HUES6 (cell line): ENCODE measurements around the gene KCNK15.

ENCODE experiments used
- H3K27ac ChIP-seq: 2 replicates; pipeline ENCODE4 v1.7.0; 2013; ENCODE audit warnings: low read depth, mild to moderate bottlenecking, low read length, inconsistent platforms
- H3K27me3 ChIP-seq: 2 replicates; pipeline ENCODE4 v1.6.1; 2013; ENCODE audit warnings: low read length; ENCODE audit not compliant: control insufficient read depth, insufficient read depth
- H3K36me3 ChIP-seq: 2 replicates; pipeline ENCODE4 v1.6.1; 2013; ENCODE audit warnings: low read length; ENCODE audit not compliant: control insufficient read depth, insufficient read depth
- H3K4me1 ChIP-seq: 2 replicates; pipeline ENCODE4 v1.6.1; 2013; ENCODE audit warnings: low read length; ENCODE audit not compliant: control insufficient read depth, insufficient read depth
- H3K4me3 ChIP-seq: 2 replicates; pipeline ENCODE4 v1.5.1; 2013; ENCODE audit warnings: low read depth, low read length
- H3K9ac ChIP-seq: one replicate; pipeline ENCODE4 v1.6.1; 2013; ENCODE audit warnings: mild to moderate bottlenecking, low read length
- H3K9me3 ChIP-seq: 2 replicates; pipeline ENCODE4 v1.6.1; 2013; ENCODE audit warnings: low read depth, low read length; ENCODE audit not compliant: control insufficient read depth, insufficient read depth

The KCNK15 gene

DNA sequence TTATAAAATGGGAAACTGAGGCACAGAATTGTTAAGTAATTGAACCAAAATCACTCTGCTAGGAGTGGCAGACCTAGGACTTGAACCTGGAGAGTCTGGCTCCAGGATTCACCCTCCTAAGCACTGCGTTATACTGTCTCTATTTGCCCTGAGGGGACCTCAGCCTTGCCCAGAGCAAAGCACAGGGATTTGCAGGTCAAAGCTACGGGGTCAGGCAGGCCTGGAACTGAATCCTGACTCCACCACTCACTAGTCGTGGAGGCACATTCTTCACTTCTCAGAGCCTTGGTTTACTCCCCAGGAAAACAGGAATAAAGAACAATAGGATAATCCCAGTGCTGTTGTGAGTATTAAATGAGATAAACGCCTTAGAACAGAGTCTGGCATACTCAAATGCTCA is 19.4 kb downstream of the KCNK15 start:
- no peak overlapping the region for H3K4me3 ChIP-seq
- H3K9ac ChIP-seq: no peak overlapping the region
- no peaks in the 10 kb centered on the region for H3K27me3 ChIP-seq
- 0 out of 2 replicates have a peak, but pooled peaks cover 3% of the 10 kb centered on the region for H3K4me1 ChIP-seq
- no peaks in the 10 kb centered on the region for H3K36me3 ChIP-seq
- H3K9me3 ChIP-seq: no peaks in the 10 kb centered on the region
- no peak overlapping the region for H3K27ac ChIP-seq

DNA sequence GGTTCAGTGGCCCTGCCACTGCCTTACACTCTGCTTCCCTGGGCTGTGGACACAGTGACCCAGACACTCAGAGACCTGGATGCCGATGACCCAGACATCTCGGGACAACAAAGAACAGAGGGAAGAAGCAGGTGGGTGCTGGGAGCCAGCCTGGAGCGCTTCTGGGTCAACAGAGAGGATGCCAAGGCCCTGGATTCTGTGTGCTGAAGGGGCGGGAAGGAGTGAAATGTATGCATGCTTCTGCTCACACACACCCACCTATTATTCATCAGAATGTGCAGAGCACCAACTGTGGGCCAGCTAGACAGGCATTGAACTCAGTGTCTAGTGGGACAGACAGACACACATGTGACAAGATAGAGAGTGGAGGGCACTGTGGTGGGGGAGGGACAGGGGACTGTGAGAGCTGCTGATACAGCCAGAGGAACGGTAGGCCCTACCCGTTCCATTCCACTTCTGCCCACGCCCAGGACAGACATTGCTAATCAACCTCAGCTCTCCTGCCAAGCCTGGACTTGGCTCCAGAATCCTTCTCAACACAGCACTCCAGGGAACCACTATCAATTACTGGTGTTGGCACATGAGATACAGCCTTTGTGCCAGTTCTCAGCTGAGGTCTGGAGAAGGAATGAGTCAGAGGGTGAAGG is 20.2 kb downstream of the KCNK15 start:
- Histone ChIP-seq H3K36me3 (no peaks in the 10 kb centered on the region), H3K9me3 (no peaks in the 10 kb centered on the region), H3K27ac (no peak overlapping the region), H3K9ac (no peak overlapping the region), H3K4me3 (no peak overlapping the region), H3K4me1 (0 out of 2 replicates have a peak, but pooled peaks cover 3% of the 10 kb centered on the region), H3K27me3 (no peaks in the 10 kb centered on the region)

DNA sequence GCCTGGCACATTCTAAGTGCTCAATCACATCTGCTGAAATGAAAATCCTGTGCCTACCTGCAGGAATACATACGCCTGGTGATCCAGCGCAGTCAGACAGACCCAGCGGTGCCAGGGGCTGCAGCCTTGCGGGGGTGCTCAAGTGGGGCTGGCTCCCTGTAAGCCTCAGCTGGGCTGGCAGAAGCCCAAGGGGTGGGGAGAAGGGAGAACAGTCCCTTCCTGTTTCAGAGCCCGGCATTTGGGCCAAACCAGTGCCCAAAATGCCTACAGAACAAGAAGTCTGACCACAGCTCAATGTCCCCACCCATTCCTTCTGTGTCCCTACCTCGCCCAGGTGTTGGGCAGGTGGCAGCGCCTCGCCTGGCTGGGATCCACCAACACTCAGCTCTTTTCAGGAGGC is 22.6 kb downstream of the KCNK15 start:
- no peak overlapping the region for H3K9ac ChIP-seq
- H3K36me3 ChIP-seq: no peaks in the 10 kb centered on the region
- no peak overlapping the region for H3K4me3 ChIP-seq
- no peaks in the 10 kb centered on the region for H3K27me3 ChIP-seq
- 0 out of 2 replicates have a peak, but pooled peaks cover 3% of the 10 kb centered on the region for H3K4me1 ChIP-seq
- H3K9me3 ChIP-seq: no peaks in the 10 kb centered on the region
- no peak overlapping the region for H3K27ac ChIP-seq

DNA sequence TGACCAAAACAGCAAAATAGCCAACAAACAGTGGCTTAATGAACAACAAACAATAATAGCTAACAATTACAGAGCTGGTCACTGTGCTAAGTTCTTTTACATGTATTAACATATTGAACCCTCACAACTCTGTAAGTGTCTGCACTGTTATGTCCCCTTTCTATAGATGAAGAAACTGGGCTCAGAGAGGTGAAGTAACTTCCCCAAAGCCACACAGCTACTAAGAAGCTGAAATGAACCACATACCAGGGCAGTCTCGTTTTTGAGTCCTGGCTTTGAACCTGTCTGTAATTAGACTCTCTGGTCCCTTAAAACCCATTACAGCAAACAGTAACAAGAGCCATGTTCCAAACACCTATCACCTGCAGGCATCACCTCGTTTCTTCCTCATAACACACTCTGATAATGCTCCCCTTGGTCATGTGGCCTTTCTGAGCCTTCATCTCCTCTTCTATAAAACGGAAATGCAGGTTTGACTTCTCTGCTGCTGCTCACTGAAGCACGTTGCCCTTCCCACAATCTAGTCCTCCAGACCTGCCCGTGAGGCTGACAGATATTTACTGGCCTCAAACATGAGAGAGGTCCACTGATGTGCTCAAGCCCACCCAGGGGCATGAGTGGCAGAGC is 23.3 kb downstream of the KCNK15 start:
- Histone ChIP-seq H3K4me3 (no peak overlapping the region), H3K27ac (no peak overlapping the region), H3K36me3 (no peaks in the 10 kb centered on the region), H3K4me1 (0 out of 2 replicates have a peak, but pooled peaks cover 3% of the 10 kb centered on the region), H3K27me3 (no peaks in the 10 kb centered on the region), H3K9ac (no peak overlapping the region), H3K9me3 (no peaks in the 10 kb centered on the region)

DNA sequence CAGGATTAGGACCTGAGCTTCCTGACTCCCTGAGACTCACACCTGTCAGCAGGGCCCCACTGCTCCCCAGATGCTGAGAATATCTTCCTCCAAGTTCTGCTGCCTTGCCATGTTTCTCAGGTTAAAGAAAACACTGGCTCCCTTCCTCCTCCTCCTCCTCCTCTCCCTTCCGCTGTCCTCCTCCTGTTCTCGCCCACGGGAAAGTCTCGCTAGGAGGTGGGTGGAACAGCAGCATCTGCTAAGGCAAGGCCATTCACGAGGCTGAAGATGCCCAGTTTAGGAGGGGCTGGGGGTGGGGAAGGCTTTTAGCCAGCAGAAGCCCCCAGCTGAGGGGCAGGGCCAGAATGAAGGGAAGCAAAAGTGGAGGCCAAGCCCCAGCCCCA is 23.8 kb downstream of the KCNK15 start:
- Histone ChIP-seq H3K27ac (no peak overlapping the region), H3K36me3 (no peaks in the 10 kb centered on the region), H3K9me3 (no peaks in the 10 kb centered on the region), H3K4me1 (0 out of 2 replicates have a peak, but pooled peaks cover 3% of the 10 kb centered on the region), H3K9ac (no peak overlapping the region), H3K4me3 (no peak overlapping the region), H3K27me3 (no peaks in the 10 kb centered on the region)

DNA sequence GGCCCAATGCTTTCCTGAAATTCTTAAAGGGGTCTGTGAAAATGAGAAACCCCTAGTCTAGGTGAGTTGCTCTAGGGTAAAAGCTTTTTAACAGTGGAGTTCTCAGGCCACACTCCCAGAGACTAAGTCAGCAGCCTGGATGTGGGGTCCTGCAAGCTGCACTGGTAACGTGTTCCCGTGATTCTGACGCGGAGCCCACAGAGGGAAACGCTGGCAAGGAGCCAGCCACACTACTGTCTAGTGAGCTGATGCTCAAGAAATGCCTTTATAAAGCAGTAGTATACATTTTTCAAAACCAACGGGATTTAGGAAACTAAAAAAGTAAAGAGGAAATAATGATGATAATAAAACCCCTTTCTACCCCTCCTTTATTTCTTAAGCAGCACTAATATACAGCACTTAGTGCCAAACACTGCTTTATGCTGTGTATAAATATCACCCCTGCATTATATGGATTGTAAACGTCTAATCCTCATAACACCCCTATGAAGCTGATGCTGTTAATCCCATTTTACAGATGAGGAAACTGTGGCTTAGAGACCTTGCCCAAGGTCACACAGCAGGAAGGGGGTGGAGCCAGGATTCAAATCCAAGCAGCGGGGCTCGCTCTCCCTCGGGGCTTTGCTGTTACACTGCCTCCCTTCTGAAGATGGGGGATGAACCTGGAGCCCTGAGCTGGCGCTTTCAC is 25.0 kb downstream of the KCNK15 start:
- Histone ChIP-seq H3K9me3 (no peaks in the 10 kb centered on the region), H3K4me1 (0 out of 2 replicates have a peak, but pooled peaks cover 2% of the 10 kb centered on the region), H3K36me3 (no peaks in the 10 kb centered on the region), H3K27me3 (no peaks in the 10 kb centered on the region), H3K27ac (no peak overlapping the region), H3K9ac (no peak overlapping the region), H3K4me3 (no peak overlapping the region)

DNA sequence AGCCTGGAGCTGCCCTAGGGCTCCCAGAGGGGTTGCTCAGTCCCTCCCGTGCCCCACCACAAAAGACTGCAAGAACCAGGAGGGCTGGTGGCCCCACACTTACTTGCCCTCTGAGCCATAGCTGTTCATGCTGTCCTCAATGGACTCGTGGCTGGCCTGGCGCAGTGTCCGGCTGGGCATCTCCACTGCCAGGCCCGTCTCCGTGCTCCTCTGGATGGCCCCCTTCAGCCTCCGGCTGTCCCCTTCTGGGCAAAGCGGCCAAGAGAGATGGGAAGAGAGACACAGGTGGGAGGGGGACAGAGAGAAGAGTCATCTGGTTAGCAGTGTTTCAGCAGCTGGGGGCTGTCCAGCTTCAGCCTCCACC is 25.5 kb downstream of the KCNK15 start:
- H3K4me3 ChIP-seq: no peak overlapping the region
- no peaks in the 10 kb centered on the region for H3K4me1 ChIP-seq
- no peak overlapping the region for H3K27ac ChIP-seq
- H3K36me3 ChIP-seq: no peaks in the 10 kb centered on the region
- no peaks in the 10 kb centered on the region for H3K9me3 ChIP-seq
- no peaks in the 10 kb centered on the region for H3K27me3 ChIP-seq
- H3K9ac ChIP-seq: no peak overlapping the region

DNA sequence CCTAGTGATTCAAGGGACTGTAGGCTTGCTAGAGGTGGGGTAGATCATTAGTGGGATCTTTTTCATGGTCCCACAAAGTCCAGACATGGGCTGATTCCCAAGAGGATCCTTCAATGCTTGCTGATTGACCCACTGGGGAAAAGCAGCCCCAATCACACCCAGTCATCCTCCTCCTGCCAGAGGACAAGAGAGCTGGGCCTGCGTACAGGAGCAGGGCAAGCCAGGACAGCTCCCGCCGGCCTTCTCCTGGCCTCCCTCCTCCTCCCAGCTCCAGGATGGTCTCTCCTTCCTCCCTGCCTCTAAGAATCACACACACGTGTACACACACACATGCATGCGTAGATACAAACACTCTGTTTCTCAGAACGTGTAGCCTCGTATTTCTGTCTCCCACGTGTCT is 27.0 kb downstream of the KCNK15 start:
- Histone ChIP-seq H3K9me3 (no peaks in the 10 kb centered on the region), H3K9ac (no peak overlapping the region), H3K4me1 (no peaks in the 10 kb centered on the region), H3K4me3 (no peak overlapping the region), H3K36me3 (no peaks in the 10 kb centered on the region), H3K27me3 (no peaks in the 10 kb centered on the region), H3K27ac (no peak overlapping the region)

DNA sequence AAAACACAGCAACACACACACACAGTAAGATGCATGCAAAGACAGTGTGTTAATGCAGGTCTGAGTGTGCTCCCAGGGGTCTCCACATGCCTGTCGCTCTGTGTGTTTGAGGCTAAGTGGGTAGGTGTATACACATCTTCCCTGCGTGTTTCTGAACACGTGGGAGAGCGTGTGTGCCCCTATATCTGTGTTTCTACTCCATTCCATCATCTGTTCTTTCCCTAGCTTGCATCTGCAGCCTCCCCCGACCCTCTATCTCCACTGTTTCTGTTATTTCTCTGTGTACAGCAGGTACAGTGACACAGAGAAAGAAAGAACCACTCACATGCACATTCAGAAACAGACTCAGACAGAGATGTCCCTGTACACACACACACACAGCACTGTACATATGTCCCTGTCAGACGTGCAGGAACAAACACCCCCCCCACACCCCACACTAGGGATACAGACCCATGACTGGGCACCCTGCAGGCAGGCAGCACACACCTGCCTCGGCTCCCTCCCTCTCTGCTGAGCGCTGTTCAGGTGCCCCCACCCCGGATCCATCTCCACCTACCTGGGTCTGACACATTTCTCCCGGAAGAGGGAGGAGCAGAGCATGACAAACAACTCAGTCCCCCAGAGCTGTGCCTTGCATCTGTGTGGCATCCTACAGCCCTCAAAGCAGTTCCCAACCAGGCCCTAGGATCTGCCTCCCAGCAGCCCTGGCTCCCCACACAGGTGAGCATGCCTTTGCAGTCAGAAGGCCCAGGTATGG is 27.6 kb downstream of the KCNK15 start:
- no peaks in the 10 kb centered on the region for H3K4me1 ChIP-seq
- H3K9me3 ChIP-seq: no peaks in the 10 kb centered on the region
- no peak overlapping the region for H3K27ac ChIP-seq
- no peaks in the 10 kb centered on the region for H3K27me3 ChIP-seq
- no peaks in the 10 kb centered on the region for H3K36me3 ChIP-seq
- no peak overlapping the region for H3K4me3 ChIP-seq
- H3K9ac ChIP-seq: no peak overlapping the region

DNA sequence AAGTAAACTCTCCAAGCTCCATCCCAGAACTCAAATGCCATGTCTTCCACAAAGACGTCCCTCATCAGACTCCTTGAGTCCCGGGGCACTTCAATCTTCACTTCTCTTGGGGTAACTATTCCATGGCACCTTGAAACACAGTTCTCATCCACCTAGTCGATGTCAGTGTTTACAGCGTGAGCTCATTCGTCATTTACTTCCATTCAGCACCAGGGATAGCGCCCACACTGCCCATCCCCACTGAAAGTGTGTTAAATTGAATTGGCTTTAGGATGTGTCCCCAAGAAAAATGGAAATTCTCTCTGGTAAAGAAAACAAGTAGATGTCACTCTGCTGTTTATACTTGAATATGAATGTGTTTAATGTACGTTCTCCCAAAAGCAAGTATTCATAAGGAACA is 31.3 kb downstream of the KCNK15 start:
- no peaks in the 10 kb centered on the region for H3K27me3 ChIP-seq
- no peaks in the 10 kb centered on the region for H3K36me3 ChIP-seq
- H3K27ac ChIP-seq: no peak overlapping the region
- no peaks in the 10 kb centered on the region for H3K4me1 ChIP-seq
- no peaks in the 10 kb centered on the region for H3K9me3 ChIP-seq
- H3K4me3 ChIP-seq: no peak overlapping the region
- H3K9ac ChIP-seq: no peak overlapping the region

DNA sequence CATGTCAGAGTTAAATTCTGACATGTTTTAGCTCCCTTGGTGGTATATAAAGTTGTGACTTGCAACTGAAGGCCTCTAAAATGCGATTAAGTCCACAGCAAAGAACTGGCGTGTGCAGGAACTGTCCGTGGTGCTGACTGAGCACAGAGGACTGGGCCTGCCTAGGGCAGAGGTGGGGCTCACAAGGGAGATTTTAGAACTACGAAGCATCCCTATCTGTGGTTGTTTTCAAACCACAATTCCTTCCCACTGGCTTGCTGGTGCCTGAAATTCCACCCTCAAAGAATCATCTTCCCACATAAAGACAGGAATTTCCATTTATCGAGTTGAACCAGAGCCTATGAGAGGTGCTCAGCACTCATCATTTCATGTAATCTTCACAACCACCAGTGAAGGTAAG is 34.6 kb downstream of the KCNK15 start:
- no peaks in the 10 kb centered on the region for H3K9me3 ChIP-seq
- H3K36me3 ChIP-seq: no peaks in the 10 kb centered on the region
- no peak overlapping the region for H3K27ac ChIP-seq
- H3K4me3 ChIP-seq: no peak overlapping the region
- no peaks in the 10 kb centered on the region for H3K27me3 ChIP-seq
- H3K4me1 ChIP-seq: peaks cover 11% of the 10 kb centered on the region
- no peak overlapping the region for H3K9ac ChIP-seq
